A673 (cell line): ENCODE measurements around the gene RAB40A. TPM values are rescaled to one million over a fixed set of nuclear protein-coding genes. Genes with fewer than 3 reads are reported as not detected.

Experiments used
- BruUV-seq: library from RNA; stranded (reverse); fragments of 400-500 nt; replicated peaks from 2 replicates; lab custom pipeline; 2021; lab: Mats Ljungman, UMichigan
- CTCF ChIA-PET: fragments of 300-600 bp; sonication (Branson Sonifier 250); formaldehyde crosslinking; loops from one replicate; lab custom pipeline; 2022; ENCODE audit warnings: antibody characterized with exemption; lab: Charles Lee
- POLR2A ChIA-PET: fragments of 300-600 bp; sonication (Branson Sonifier 250); formaldehyde crosslinking; loops from one replicate; lab custom pipeline; 2022; ENCODE audit warnings: antibody characterized with exemption; ENCODE audit not compliant: low non-redundant PET; lab: Charles Lee
- DNase-seq: peaks from one replicate; pipeline ENCODE4 v3.0.0-alpha.2; 2015; ENCODE audit warnings: low spot score
- H3K27ac ChIP-seq: fragments of 200-600 bp; sonication (generic); 2 replicates; pipeline ENCODE4 v1.5.1; 2016; ENCODE audit warnings: mixed run types, low read depth, mild to moderate bottlenecking, mixed read lengths, antibody characterized with exemption, low read length; ENCODE audit not compliant: poor library complexity, severe bottlenecking
- H3K27me3 ChIP-seq: fragments of 200-600 bp; sonication (generic); replicated peaks from 2 replicates; pipeline ENCODE4 v1.6.1; 2017; ENCODE audit warnings: mixed run types, low read depth, mild to moderate bottlenecking, mixed read lengths, antibody characterized with exemption, low read length; ENCODE audit not compliant: insufficient read depth, poor library complexity
- H3K36me3 ChIP-seq: fragments of 200-600 bp; sonication (generic); 2 replicates; pipeline ENCODE4 v1.6.1; 2016; ENCODE audit warnings: mixed run types, mild to moderate bottlenecking, mixed read lengths, antibody characterized with exemption, low read length; ENCODE audit not compliant: insufficient read depth, poor library complexity, severe bottlenecking
- H3K4me1 ChIP-seq: fragments of 200-600 bp; sonication (generic); 2 replicates; pipeline ENCODE4 v1.6.1; 2017; ENCODE audit warnings: mixed run types, mild to moderate bottlenecking, mixed read lengths, antibody characterized with exemption, low read length; ENCODE audit not compliant: insufficient read depth, poor library complexity, severe bottlenecking
- H3K4me3 ChIP-seq: fragments of 200-600 bp; sonication (generic); 2 replicates; pipeline ENCODE4 v1.5.1; 2016; ENCODE audit warnings: low read depth, mixed run types, mild to moderate bottlenecking, mixed read lengths, low read length; ENCODE audit not compliant: poor library complexity, severe bottlenecking
- H3K9me3 ChIP-seq: fragments of 200-600 bp; sonication (generic); 2 replicates; pipeline ENCODE4 v1.6.1; 2016; ENCODE audit warnings: mixed run types, low read depth, mild to moderate bottlenecking, mixed read lengths, antibody characterized with exemption, low read length; ENCODE audit not compliant: poor library complexity, severe bottlenecking
- CTCF ChIP-seq: fragments of 300-800, 200-600 bp; sonication (generic); conservative IDR thresholded peaks from 2 replicates; pipeline ENCODE4 v1.5.1; 2017; ENCODE audit warnings: low read depth, mild to moderate bottlenecking, antibody characterized with exemption, low read length, moderate library complexity, mixed read lengths
- EZH2 ChIP-seq: fragments of 200-600 bp; sonication (generic); IDR thresholded peaks from 2 replicates; pipeline ENCODE4 v1.6.1; 2017; ENCODE audit warnings: borderline replicate concordance, low read depth, mild to moderate bottlenecking, mixed read lengths, antibody characterized with exemption, low read length; ENCODE audit not compliant: poor library complexity, severe bottlenecking
- intact Hi-C: fragments of 100-400 bp; cut with micrococcal nuclease; formaldehyde crosslinking; loops from one replicate; pipeline ENCODE4 v1.10.0; 2022; ENCODE audit not compliant: unreplicated experiment
- total RNA-seq: library from RNA; stranded (reverse); gene quantifications from 2 replicates; pipeline ENCODE4 v1.2.3, GENCODE V29; 2021

The RAB40A gene
- total RNA-seq, 1 experiment from 2014 or later = not detected

GRCh38 chrX:103453655-103454054 lies 65.6 kb downstream of the RAB40A start:
- DNase-seq = peak; percentile 19
- POLR2A ChIA-PET = no interaction called here
- no peak overlapping the region for H3K27ac ChIP-seq
- no peaks in the 10 kb centered on the region for H3K36me3 ChIP-seq
- intact Hi-C loops = no loop called here
- TF ChIP-seq CTCF (no peak), EZH2 (no peak)
- no TSS peak for BruUV-seq
- no peaks in the 10 kb centered on the region for H3K4me1 ChIP-seq
- CTCF ChIA-PET = no interaction called here
- no peaks in the 10 kb centered on the region for H3K27me3 ChIP-seq
- H3K9me3 ChIP-seq = no peaks in the 10 kb centered on the region
- H3K4me3 ChIP-seq = no peak overlapping the region

Other genes starting within 250 kb of the RAB40A start
- 0.26 and 0.58 TPM in 2 replicates for gene TCEAL5, start 242.7 kb downstream of the RAB40A start, total RNA-seq
- gene BEX2, start 208.5 kb downstream of the RAB40A start, total RNA-seq = 49.4 and 51.4 TPM in 2 replicates
- gene TCEAL7, start 189.2 kb downstream of the RAB40A start, total RNA-seq = not detected in 2 replicates
- 48.6 and 49.7 TPM in 2 replicates for gene TCEAL9, start 163.0 kb downstream of the RAB40A start, total RNA-seq
- gene BEX3, start 143.0 kb downstream of the RAB40A start, total RNA-seq = 254 and 297 TPM in 2 replicates
- gene TCEAL4, start 66.0 kb upstream of the RAB40A start, total RNA-seq = 37.3 and 39.7 TPM in 2 replicates
- 12.1 and 15.9 TPM in 2 replicates for gene TCEAL3, start 88.5 kb upstream of the RAB40A start, total RNA-seq
- gene TCEAL1, start 109.5 kb upstream of the RAB40A start, total RNA-seq = 8.4 and 10.9 TPM in 2 replicates
- gene MORF4L2, start 167.2 kb upstream of the RAB40A start, total RNA-seq = 450 and 473 TPM in 2 replicates
- not detected in 2 replicates for gene TMEM31, start 191.4 kb upstream of the RAB40A start, total RNA-seq